G401.6 (cell line): Measurements from ENCODE around the gene CLRN2.

ENCODE experiments used
- FAIRE-seq: peaks from 2 replicates; lab custom pipeline; 2012; peaks lifted over from hg19 to GRCh38; lab: Jason Lieb, UNC

Gene CLRN2, protein sequence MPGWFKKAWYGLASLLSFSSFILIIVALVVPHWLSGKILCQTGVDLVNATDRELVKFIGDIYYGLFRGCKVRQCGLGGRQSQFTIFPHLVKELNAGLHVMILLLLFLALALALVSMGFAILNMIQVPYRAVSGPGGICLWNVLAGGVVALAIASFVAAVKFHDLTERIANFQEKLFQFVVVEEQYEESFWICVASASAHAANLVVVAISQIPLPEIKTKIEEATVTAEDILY

DNA sequence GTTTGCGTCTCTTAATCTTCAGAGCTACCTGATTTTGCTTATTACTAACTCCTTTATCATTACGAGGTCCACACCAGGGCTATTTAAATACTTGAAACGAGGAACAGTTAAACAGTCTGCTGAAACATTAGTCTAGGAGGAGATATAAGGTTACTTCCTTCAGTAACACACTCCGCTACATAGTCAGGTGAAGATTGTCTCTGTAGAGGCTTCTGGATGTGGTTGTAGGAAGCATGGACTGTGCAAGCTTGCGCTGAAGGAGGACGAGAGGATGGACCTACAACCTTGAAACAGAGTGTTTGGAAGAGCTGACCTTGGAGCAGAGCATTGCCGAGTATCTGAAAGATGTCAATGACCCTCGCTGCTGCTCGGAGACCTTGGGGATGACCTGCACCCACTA, at the start of gene CLRN2:
CLRN2 (plus strand) TSS at position 301 of the 400 bp plus-strand sequence. CDS start 102 bp downstream, outside the sequence.
- FAIRE-seq: no peak

DNA sequence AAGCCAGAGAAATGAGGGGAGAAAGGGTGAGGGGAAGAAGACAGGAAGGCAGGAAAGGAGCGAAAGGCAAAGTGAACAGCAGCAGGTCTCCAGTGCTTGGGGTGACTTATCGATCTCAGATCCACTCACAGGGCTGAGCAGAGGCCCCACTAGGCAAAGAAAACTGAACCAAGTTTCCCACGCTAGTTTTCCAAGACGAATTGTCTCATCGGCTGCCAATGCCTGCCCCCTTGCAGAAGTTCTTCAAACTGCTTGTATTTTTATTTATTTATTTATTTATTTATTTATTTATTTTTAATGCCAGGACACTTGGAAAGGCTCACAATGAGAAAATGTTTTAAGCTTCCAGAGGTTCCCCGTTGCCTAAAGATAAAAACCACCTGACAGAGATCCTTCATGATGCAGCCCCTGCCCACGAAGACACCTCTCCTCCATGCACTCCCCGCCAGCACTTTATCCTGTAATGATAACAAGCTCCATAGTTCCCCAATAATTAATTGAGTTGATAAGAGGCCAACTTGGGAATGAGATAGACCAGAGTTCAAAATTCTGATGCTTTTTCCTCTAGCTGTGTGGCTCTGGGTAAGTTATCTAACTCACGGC, 46.2 kb upstream of the CLRN2 start:
- FAIRE-seq: peak; percentile 55

- FAIRE-seq: no peak
Observed at GRCh38 chr4:17469931-17470674, 44.9 kb upstream of the CLRN2 start.

- FAIRE-seq: no peak
Observed at GRCh38 chr4:17475481-17475880, 39.5 kb upstream of the CLRN2 start.

DNA sequence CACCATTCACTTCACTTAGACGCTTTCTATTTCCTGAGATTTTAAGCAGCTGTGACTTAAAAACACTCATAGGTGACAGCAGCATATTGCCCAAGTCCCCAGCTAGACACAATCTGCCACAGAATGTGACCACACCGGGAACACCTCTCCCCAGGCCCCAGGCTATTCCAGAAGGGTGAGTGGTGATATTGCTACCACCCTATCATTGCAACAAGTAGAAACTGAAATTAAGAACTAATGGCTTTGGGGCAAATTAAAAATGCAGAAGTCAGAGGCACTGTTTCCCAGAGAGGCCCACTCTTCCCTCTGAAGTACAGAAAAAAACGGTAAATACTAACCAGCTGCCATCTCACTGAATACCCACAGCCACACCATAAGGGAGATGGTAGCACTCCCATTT, 38.1 kb upstream of the CLRN2 start:
- FAIRE-seq: no peak

DNA sequence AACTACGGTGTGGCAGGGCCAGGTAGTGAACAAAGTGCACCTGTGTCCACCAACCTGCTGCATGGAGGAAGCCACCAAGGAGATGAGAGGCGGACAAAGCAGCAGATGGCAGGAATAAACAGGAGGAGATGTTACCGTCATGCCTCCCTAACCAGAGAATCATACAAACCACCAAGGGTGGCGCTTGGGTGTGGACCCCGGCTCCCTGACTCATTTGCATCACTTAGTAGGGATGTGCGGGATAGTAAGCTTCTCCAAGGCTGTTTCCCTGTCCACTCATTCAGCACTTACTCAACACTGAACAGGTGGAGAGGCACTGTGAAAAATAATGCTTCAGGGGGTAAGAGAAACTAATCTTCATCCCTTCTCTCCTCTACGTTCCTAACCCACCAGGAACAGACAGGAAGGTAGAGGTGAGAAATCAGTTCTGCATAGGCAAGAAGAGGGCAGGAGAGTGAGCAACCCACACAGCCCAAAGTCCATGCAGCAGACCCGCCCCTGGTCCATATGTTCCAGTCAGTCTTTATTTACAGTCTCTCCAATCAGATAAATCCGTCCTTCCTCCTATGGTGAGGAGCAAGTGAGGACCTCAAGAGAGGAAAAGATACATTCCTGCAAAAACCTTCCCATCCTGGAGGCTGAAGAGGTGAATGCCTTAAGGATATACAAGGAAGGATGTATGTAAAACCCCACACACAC, 37.0 kb upstream of the CLRN2 start:
- no peak for FAIRE-seq

DNA sequence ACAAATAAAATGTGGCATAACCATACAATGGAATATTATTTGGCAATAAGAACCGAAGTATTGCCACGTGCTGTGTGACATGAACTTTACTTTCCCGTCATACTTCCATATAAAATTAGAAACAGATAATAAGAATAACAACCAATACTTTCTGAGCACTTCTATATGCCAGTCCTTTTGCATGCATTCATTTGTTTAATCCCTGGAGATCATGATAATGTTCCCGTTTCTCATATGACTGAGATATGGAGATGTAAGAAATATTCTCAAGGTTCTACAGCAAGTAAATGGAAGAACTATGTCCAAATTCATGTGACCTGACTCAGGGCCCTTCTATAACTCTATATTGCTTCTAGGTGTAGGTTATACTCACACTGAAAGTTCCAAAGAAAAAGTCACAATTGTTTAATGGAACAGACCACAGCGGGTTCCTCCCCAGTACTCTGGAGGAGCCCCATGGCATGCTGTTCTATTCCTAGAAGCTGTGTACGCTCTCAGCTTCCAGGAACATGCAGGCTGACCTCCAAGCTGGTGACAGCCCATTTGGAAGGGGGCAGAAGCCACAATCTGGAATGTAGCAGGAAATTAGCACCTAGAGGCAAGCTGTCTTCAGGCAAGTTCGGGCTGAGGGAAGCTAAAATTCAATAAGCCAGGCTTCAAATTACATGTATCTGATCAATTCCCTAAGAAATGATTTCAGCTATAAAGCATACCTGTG, 34.6 kb upstream of the CLRN2 start:
- no peak for FAIRE-seq

DNA sequence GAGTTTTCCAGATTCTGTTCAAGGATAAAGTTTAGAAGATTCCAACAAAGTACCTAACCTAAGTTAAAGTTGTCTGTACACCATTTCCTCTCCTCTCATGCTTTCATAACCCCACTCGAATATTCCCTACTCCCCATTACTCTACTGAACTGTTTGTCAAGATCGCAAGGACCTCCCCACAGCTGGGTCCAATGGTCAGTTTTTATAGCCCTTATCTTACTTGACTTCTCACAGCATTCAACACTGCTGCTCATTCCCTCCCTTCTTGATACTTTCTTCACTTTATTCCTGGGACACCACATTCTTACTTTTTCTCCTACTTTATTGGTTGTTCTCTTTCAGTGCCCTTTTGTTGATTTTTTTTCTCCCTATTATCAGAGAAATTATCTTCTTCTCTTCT, 34.0 kb upstream of the CLRN2 start:
- FAIRE-seq: no peak

- FAIRE-seq: no peak
Observed at GRCh38 chr4:17482716-17483115, 32.2 kb upstream of the CLRN2 start.

- FAIRE-seq: no peak
Observed at GRCh38 chr4:17489123-17489522, 25.8 kb upstream of the CLRN2 start.

DNA sequence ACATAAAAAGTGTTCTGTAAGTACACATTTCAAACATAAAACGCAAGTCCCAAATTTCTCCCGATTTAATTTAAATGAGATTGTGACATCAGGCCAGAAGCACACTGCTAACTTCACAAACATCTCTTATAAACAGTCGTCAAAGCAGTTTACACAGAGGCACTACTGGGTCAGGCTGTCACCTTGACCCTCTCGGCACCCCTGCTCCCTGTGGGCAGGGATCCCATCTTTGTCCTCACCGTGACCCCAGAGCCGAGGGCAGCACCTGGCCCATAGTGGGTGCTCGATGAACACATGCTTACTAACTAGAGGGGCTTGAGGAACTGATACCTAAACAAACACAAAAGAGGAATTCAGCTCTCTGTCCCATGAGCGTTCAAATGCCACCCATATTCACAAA, 25.2 kb upstream of the CLRN2 start:
- no peak for FAIRE-seq

DNA sequence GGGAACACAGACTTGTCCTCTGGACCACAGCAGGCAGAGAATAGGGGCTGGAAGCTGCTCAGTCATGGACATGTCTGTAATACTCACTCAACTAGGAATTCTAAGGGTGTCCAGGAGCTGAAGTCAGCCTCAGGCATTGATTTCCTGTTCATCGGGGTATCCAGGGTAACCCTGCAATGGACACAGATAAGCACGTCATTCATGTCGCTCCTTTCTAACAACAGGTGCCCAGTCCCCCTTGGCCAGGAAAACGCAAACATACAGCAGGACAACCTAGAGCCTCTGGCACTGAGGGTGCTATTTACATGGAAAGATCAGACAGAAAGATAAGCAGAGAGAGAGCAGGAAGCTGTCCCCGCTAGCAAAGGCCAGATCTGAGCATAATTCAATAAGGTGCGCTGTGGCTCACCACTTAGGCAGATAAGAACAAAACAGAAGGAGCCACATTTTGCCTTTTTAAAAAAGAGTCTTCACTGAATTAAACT, 24.3 kb upstream of the CLRN2 start:
- FAIRE-seq: no peak

DNA sequence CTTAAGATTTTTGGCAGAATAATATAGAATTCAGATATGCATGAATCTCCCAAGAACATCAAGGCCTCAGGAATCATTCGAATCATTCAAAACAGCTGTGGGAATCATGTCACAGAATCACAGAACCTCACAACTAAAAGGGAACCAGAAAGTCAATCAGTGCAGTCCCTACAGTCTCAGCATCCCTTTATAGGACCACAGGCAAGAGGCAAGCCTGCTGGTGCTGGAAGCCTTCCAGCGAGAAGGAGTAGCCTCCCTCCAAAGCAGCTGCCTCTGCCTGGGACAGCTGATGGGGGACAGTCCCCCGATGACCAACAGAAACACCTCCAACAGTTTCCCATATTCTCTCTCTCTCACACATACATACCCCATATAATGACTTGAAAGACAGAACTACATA, 23.8 kb upstream of the CLRN2 start:
- no peak for FAIRE-seq

GRCh38 chr4:17492058-17492741, 22.8 kb upstream of the CLRN2 start:
- FAIRE-seq: no peak

DNA sequence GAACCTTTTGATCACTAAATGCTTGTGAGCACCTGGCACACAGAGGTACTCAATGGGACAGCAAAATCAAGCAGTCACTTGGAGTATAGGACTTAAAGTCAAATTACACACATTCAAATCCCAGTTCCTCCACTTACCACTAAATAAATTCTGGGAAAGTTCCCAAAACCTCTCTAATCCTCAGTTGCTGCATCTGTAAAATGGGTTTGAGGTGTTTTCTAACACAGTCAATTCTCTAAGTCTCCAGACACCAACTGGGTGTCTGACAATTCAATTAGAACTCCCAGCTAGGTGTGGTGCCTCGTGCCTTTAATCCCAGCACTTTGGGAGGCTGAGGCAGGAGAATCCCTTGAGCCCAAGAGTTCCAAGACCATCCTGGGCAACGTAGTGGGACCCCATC, 22.1 kb upstream of the CLRN2 start:
- FAIRE-seq: no peak

- FAIRE-seq: no peak
Observed at GRCh38 chr4:17493619-17494018, 21.3 kb upstream of the CLRN2 start.

DNA sequence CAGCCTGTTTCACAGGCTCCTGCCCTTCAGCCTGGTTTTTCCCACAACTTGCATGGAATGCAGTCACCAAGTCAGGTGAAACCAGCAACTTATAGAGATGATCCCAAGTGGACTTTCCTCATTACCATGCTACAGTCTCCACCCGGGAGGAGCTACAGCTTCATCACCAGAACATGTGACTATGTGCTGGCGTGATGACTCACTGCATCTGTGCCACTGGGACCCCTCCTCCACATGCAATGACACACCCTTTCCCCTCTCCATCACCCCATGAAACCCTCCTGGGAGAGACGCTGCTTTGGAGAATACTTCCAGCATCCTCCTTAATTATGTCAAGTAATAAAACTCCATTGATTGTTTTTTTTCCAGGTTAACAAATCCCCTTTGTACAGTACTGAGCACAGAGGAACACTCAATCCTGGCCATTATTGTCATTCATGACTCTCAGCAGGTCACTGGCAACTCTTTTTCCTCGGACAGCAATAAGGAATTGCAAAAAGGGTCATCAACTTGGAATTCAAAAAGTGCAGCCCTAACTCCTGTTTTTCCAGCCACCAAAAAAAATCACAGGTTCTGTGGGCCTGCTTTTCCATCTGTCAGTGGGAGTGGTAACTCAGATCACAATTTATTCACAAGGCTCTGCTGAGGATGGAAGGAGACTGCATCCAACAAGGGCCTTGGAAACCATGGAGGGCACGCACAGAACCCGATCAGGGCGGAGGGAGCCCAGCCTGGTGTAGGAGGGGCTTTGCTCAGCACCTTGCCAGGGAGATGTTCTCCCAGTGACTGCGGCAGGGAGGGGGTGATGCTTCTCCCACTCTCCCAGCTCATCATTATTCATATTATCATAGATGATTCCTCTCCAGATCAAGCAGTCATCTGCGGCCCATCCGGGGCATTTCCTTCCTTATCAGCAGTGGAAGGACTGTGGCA, 20.4 kb upstream of the CLRN2 start:
- no peak for FAIRE-seq

- FAIRE-seq: no peak
Observed at GRCh38 chr4:17497890-17498523, 17.0 kb upstream of the CLRN2 start.

DNA sequence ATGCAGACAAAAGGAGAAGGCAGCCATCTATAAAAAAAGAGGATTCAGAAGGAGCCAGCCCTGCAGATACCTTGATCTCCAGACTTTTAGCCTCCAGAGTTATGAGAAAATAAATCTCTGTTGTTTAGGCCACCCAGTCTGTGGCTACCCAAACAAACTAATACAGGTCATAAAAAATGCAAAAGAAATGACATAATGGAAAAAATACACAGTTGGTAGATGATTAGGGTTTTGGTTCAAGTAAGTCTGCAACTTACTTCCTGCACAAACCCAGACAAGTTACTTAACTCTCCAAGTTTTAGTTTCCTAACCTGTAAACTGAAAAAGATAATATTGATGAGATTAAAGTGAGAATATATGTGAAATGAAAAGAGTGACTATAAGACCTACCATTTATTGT, 14.4 kb upstream of the CLRN2 start:
- no peak for FAIRE-seq

GRCh38 chr4:17502756-17503155, 12.2 kb upstream of the CLRN2 start:
- FAIRE-seq: no peak
